Trophoblast cell (in vitro differentiated cells and primary cell): ENCODE results near the gene KIAA1549.

Experiments used
- DNase-seq, 2 donors: peaks; one replicate each; pipeline ENCODE4 v3.0.0-alpha.2; 2016
- H2AFZ ChIP-seq: 2 replicates; pipeline ENCODE4 v1.6.1; 2013; ENCODE audit warnings: low read length, moderate library complexity, mild to moderate bottlenecking; ENCODE audit not compliant: insufficient read depth, poor library complexity
- H2AK5ac ChIP-seq: 2 replicates; pipeline ENCODE4 v1.6.1; 2013; ENCODE audit warnings: mild to moderate bottlenecking, low read length
- H2BK120ac ChIP-seq: 2 replicates; pipeline ENCODE4 v1.6.1; 2013; ENCODE audit warnings: low read length, mild to moderate bottlenecking, moderate library complexity; ENCODE audit not compliant: insufficient read depth, poor library complexity
- H2BK12ac ChIP-seq: 2 replicates; pipeline ENCODE4 v1.6.1; 2013; ENCODE audit warnings: mild to moderate bottlenecking, low read length, moderate library complexity
- H2BK5ac ChIP-seq: 2 replicates; pipeline ENCODE4 v1.6.1; 2013; ENCODE audit warnings: low read length, low read depth, moderate library complexity, mild to moderate bottlenecking; ENCODE audit not compliant: poor library complexity
- H3K14ac ChIP-seq: 2 replicates; pipeline ENCODE4 v1.6.1; 2013; ENCODE audit warnings: mild to moderate bottlenecking, low read length
- H3K18ac ChIP-seq: 2 replicates; pipeline ENCODE4 v1.6.1; 2013; ENCODE audit warnings: mild to moderate bottlenecking, low read length
- H3K23ac ChIP-seq: 2 replicates; pipeline ENCODE4 v1.6.1; 2013; ENCODE audit warnings: low read length
- H3K27ac ChIP-seq: 2 replicates; pipeline ENCODE4 v1.5.1; 2013; ENCODE audit warnings: low read depth, mild to moderate bottlenecking, inconsistent platforms, low read length, moderate library complexity
- H3K27me3 ChIP-seq: 2 replicates; pipeline ENCODE4 v1.6.1; 2013; ENCODE audit warnings: inconsistent platforms, mild to moderate bottlenecking, low read length, moderate library complexity; ENCODE audit not compliant: insufficient read depth
- H3K36me3 ChIP-seq, 2 experiments: 1 replicate in 1 of 2; 2 replicates in 1 of 2; pipeline ENCODE4 v1.6.1; 2013; ENCODE audit warnings: low read length in 2 of 2, mild to moderate bottlenecking in 2 of 2, moderate library complexity in 1 of 2; ENCODE audit not compliant: insufficient read depth in 2 of 2, control insufficient read depth in 1 of 2
- H3K4ac ChIP-seq: 2 replicates; pipeline ENCODE4 v1.6.1; 2013; ENCODE audit warnings: low read depth, mild to moderate bottlenecking, low read length, moderate library complexity
- H3K4me1 ChIP-seq, 2 experiments: 1 replicate in 1 of 2; 2 replicates in 1 of 2; pipeline ENCODE4 v1.6.1; 2013; ENCODE audit warnings: low read length in 2 of 2, mild to moderate bottlenecking in 2 of 2, moderate library complexity in 1 of 2; ENCODE audit not compliant: insufficient read depth in 2 of 2, control insufficient read depth in 1 of 2
- H3K4me2 ChIP-seq: 2 replicates; pipeline ENCODE4 v1.6.1; 2013; ENCODE audit warnings: inconsistent platforms, mild to moderate bottlenecking, low read length, moderate library complexity
- H3K4me3 ChIP-seq: 2 replicates; pipeline ENCODE4 v1.5.1; 2013; ENCODE audit warnings: mild to moderate bottlenecking, low read depth, low read length, inconsistent platforms
- H3K79me1 ChIP-seq: one replicate; pipeline ENCODE4 v1.6.1; 2013; ENCODE audit warnings: low read length
- H3K79me2 ChIP-seq: 2 replicates; pipeline ENCODE4 v1.6.1; 2013; ENCODE audit warnings: low read length, mild to moderate bottlenecking; ENCODE audit not compliant: control insufficient read depth, insufficient read depth, poor library complexity
- H3K9ac ChIP-seq: 2 replicates; pipeline ENCODE4 v1.6.1; 2013; ENCODE audit warnings: mild to moderate bottlenecking, low read length
- H3K9me3 ChIP-seq: 2 replicates; pipeline ENCODE4 v1.6.1; 2013; ENCODE audit warnings: low read depth, mild to moderate bottlenecking, control low read depth, inconsistent platforms, low read length; ENCODE audit not compliant: insufficient read depth
- H4K12ac ChIP-seq: 2 replicates; pipeline ENCODE4 v1.6.1; 2013; ENCODE audit warnings: low read depth, mild to moderate bottlenecking, low read length, moderate library complexity
- H4K8ac ChIP-seq: 2 replicates; pipeline ENCODE4 v1.6.1; 2013; ENCODE audit warnings: low read depth, mild to moderate bottlenecking, low read length, moderate library complexity
- H4K91ac ChIP-seq: one replicate; pipeline ENCODE4 v1.6.1; 2013; ENCODE audit warnings: low read depth, mild to moderate bottlenecking, low read length, moderate library complexity
- WGBS: extraction: QIAGEN DNeasy Blood & Tissue Kit; methylation state at CpG from one replicate; pipeline ENCODE4 v1.1.7; 2013; ENCODE audit warnings: missing lambda C conversion rate; ENCODE audit not compliant: insufficient read length, insufficient coverage; ENCODE audit errors: extremely low coverage; 5-methylcytosine and 5-hydroxymethylcytosine counted together

Gene KIAA1549

GRCh38 chr7:138987686-138988085 is 6.5 kb upstream of the KIAA1549 start:
- Histone ChIP-seq H4K91ac (no peak overlapping the region), H3K4me3 (no peak overlapping the region), H2AK5ac (no peak overlapping the region), H3K9ac (no peak overlapping the region), H3K79me2 (no peaks in the 10 kb centered on the region), H3K23ac (no peak overlapping the region), H2AFZ (no peak overlapping the region), H3K9me3 (no peaks in the 10 kb centered on the region), H3K18ac (no peak overlapping the region), H4K12ac (no peak overlapping the region), H2BK5ac (no peak overlapping the region), H2BK120ac (no peak overlapping the region), H4K8ac (no peak overlapping the region), H3K4me2 (no peak overlapping the region), H3K27me3 (no peaks in the 10 kb centered on the region), H3K79me1 (peaks cover 4% of the 10 kb centered on the region), H2BK12ac (no peak overlapping the region), H3K4ac (no peak overlapping the region), H3K36me3 (no peaks in the 10 kb centered on the region), H3K14ac (no peak overlapping the region), H3K4me1 (peaks cover 3 to 4% of the 10 kb centered on the region in 2 experiments), H3K27ac (no peak overlapping the region)
- DNase-seq = no peak
- no CpG with 5 or more reads among the region's 1 CpG for WGBS

DNA sequence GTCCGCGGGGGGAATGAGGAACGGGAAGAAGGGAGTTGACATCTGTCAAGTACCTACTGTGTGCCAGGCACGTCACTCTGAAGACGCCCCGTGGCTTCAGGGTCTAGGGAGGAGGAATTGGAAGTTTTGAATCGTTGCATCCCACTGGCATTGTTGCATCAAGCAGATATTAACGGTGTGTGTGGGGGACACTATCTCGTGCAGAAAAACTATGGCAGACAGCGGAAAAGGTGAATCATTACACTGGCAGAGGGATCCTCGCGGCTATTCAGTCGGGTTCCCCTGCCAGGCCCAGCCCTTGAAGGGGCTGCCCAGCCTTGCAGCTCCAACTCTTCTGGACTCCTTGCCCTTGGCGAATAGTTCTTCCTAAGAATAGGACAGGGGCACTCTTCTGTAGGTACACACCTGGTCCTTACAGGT is 1.0 kb upstream of the KIAA1549 start:
- H2BK12ac ChIP-seq = peak overlapping the region; percentile 55
- no peak for DNase-seq

DNA sequence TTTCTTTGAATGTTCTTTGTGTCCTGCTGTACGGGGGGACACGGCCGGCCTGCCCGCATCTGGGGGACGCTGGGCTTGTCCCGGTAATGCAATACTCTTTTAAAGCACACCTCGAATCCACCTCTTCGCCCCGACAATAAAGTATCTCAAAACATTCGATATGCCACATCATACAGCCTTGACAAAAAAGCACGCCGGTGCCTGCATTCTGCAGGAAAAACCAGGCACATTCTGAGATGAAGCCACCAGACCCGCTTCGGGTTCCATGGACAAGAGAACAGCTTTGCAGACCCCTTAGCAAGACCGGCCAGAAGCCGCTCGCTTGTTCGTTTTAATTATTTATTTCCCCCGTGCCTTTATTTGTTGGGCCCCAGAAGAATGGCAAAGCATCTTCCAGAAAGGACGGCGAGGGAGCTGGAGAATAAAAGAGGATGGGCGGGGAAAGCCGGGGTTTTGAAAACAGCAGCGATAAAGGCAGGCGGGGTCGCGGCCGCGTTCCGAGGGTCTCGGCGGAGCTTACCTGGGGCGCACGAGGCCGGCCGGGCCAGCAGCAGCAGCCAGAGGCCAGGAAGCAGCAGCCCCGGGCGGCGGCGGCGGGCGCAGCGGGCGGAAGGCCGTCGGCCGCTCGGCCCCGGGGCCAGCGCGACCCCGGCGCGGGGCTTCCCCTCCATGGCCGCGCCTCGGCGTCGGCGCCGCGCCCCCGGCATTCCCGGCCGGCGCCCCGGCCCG is 462 bp downstream of the KIAA1549 start:
- Histone ChIP-seq H3K18ac (peak overlapping the region; percentile 95), H3K27ac (peak overlapping the region; percentile 48), H2BK12ac (peak overlapping the region; percentile 39), H2BK5ac (peak overlapping the region; percentile 93), H4K91ac (peak overlapping the region; percentile 86), H3K36me3 (no peaks in the 10 kb centered on the region), H3K9me3 (no peaks in the 10 kb centered on the region), H2BK120ac (peak overlapping the region; percentile 96), H3K9ac (peak overlapping the region; percentile 43), H3K4me3 (peak overlapping the region; percentile 82), H3K4me1 (peaks cover 11 to 20% of the 10 kb centered on the region in 2 experiments), H3K79me1 (peaks cover 24% of the 10 kb centered on the region), H3K27me3 (no peaks in the 10 kb centered on the region), H3K4ac (peak overlapping the region; percentile 76), H4K8ac (peak overlapping the region; percentile 83), H2AFZ (peak overlapping the region; percentile 79), H3K14ac (peak overlapping the region; percentile 95), H3K23ac (no peak overlapping the region), H3K79me2 (peaks cover 5% of the 10 kb centered on the region), H3K4me2 (peak overlapping the region; percentile 71), H2AK5ac (no peak overlapping the region), H4K12ac (peak overlapping the region; percentile 55)
- peak in 1 of 2 donors; percentile 25 for DNase-seq
- no CpG with 5 or more reads among the region's 68 CpGs for WGBS

More for the DNA sequence above, 1.0 kb upstream of the KIAA1549 start:
- peak overlapping the region; percentile 26 for H2BK120ac ChIP-seq
- H3K27ac ChIP-seq = no peak overlapping the region
- peak overlapping the region; percentile 71 for H3K4me2 ChIP-seq
- peak overlapping the region; percentile 10 for H3K4ac ChIP-seq
- H3K27me3 ChIP-seq = no peaks in the 10 kb centered on the region
- H2BK5ac ChIP-seq = no peak overlapping the region
- H3K23ac ChIP-seq = no peak overlapping the region
- no peaks in the 10 kb centered on the region for H3K9me3 ChIP-seq
- H4K8ac ChIP-seq = peak overlapping the region; percentile 51
- H3K36me3 ChIP-seq = no peaks in the 10 kb centered on the region
- peak overlapping the region; percentile 21 for H3K14ac ChIP-seq
- H3K79me2 ChIP-seq = peaks cover 5% of the 10 kb centered on the region
- H3K9ac ChIP-seq = no peak overlapping the region
- WGBS = no CpG with 5 or more reads among the region's 14 CpGs
- no peak overlapping the region for H3K18ac ChIP-seq
- H3K4me3 ChIP-seq = no peak overlapping the region
- peak overlapping the region; percentile 89 for H2AFZ ChIP-seq
- peaks cover 27% of the 10 kb centered on the region for H3K79me1 ChIP-seq
- no peak overlapping the region for H4K12ac ChIP-seq
- H2AK5ac ChIP-seq = no peak overlapping the region
- H4K91ac ChIP-seq = peak overlapping the region; percentile 86
- peaks cover 14 to 22% of the 10 kb centered on the region in 2 experiments for H3K4me1 ChIP-seq

DNA sequence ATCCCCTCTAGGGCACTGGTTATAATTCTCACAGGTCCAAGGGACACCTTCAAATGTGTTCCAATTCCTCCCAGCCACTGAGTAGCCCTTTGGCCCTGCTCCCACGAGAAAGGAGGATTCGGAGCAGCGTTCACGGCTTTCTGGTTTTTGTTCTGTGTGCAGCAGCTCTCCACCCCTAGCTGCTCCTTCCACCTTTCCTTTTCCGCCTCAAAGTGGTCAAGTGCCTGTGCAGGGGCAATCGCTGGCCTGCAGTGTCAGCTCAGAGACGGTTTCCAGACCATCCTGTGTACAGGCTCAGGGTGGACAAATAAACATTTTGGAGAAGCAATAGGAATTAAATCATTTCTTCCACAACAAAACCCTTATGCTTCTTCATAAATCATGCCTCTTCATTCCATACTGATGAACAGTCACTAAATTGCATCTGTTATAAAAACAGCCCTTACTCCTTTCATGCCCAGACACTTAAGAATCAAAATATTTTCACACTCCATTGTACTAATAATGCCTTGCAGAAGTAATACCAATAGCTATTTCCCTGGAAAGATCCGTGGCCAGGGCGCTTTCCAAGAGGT is 1.1 kb downstream of the KIAA1549 start:
- Histone ChIP-seq H3K4ac (peak overlapping the region; percentile 19), H4K91ac (peak overlapping the region; percentile 86), H3K27ac (peak overlapping the region; percentile 5), H3K9me3 (no peaks in the 10 kb centered on the region), H3K36me3 (no peaks in the 10 kb centered on the region), H3K18ac (peak overlapping the region; percentile 47), H2AFZ (no peak overlapping the region), H4K8ac (peak overlapping the region; percentile 55), H3K4me2 (peak overlapping the region; percentile 71), H2AK5ac (no peak overlapping the region), H3K9ac (no peak overlapping the region), H3K4me1 (peaks cover 11 to 20% of the 10 kb centered on the region in 2 experiments), H3K27me3 (no peaks in the 10 kb centered on the region), H3K23ac (no peak overlapping the region), H4K12ac (no peak overlapping the region), H2BK5ac (peak overlapping the region; percentile 93), H3K79me2 (peaks cover 5% of the 10 kb centered on the region), H3K4me3 (peak overlapping the region; percentile 82), H2BK12ac (no peak overlapping the region), H2BK120ac (peak overlapping the region; percentile 18), H3K79me1 (peaks cover 23% of the 10 kb centered on the region), H3K14ac (peak overlapping the region; percentile 73)
- DNase-seq = peak in 1 of 2 donors; percentile 42
- no CpG with 5 or more reads among the region's 9 CpGs for WGBS
